HG02840 (cell line): ENCODE results near the gene PABPN1L.

Source experiments
- ATAC-seq: cut with Tn5 transposase; IDR thresholded peaks from one replicate; pipeline ENCODE4 v1.9.1; 2021; ENCODE audit warnings: mild to moderate bottlenecking, moderate library complexity, moderate number of reproducible peaks; ENCODE audit not compliant: unreplicated experiment, low FRiP score

The PABPN1L gene

GRCh38 chr16:88854306-88855111 is 12.0 kb downstream of the PABPN1L start:
- no peak for ATAC-seq

DNA sequence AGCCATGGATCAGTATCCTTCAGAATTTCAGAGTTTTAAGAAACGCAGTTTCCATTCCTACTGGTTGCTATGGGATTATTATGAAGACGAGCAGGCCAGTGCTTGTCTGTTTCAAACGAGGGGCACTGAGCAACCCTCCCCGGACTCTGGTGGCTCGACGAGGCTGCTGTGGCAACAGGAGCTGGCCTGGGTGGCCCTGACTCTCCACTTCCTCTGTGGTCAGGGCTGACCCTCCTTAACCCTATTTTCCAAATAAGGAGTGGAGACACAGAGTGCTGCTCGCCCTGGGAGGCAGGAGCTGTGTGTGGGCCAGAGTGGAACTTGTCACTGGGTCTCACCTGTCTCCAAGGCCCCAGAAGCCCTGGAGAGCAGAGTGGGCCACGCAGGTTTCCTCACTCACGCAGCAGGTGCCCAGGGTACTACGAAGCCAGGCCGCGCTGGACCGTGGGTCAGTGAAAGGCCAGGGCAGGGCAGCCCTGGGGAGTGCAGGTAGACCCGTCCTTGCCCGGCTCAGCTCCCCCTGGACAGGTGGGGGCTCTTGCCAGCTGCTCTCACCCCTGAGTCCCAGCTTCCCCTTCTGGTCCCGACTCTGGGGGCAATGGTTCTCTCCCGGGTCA is 13.0 kb downstream of the PABPN1L start:
- no peak for ATAC-seq

DNA sequence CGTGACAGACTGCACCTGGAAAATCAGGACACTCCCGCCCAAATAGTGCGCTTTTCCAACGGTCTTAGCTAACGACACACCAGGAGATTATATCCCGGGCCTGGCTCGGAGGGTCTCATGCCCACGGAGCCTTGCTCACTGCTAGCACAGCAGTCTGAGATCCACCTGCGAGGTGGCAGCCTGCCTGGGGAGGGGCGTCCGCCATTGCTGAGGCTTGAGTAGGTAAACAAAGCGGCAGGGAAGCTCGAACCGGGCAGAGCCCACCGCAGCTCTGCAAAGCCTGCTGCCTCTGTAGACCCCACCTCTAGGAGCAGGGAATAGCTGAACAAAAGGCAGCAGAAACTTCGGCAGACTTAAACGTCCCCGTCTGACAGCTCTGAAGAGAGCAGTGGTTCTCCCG is 14.8 kb downstream of the PABPN1L start:
- no peak for ATAC-seq

GRCh38 chr16:88850531-88851199 is 15.8 kb downstream of the PABPN1L start:
- ATAC-seq = no peak

- no peak for ATAC-seq
These were observed 17.9 kb downstream of the PABPN1L start for GRCh38 chr16:88848557-88848956.

DNA sequence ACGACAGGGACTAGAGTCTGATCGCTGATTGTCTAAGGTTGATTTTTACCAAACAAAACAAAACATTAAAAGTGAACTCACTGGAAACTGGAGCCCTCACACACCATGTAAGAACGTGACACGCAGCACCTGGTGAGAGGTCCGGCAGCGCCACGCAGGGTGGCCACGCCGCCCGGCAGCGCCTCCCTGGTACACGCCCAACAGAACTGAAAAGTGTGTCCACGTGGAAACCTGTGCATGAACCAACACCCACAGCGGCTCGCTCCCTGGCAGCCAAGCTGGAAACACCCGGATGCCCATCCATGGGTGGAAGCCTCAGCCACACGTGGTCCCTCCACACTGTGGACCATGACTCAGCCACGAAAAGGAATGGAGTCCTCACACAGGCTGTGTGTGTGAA is 18.8 kb downstream of the PABPN1L start:
- ATAC-seq = no peak

GRCh38 chr16:88846088-88846487 is 20.4 kb downstream of the PABPN1L start:
- no peak for ATAC-seq

- no peak for ATAC-seq
These were observed 21.9 kb downstream of the PABPN1L start for GRCh38 chr16:88844419-88845036.

DNA sequence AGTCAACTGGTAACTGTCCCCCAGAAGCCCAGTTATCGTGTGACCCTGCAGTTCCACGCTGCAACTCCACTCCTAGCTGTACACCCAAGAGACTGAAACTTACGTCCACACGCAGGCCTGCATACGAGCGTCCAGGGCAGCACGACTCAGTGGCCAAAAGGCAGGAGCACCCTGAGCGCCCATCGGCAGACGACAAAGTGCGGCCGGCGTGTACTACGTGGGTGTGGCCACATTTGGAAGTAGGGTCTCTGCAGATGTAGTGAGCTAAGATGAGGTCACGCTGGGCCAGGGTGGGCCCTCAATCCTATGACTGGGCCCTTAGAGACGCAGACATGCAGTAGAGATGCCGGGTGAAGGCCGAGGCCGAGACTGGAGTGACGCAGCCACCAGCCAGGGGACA is 23.2 kb downstream of the PABPN1L start:
- ATAC-seq = no peak

- no peak for ATAC-seq
These were observed 23.7 kb downstream of the PABPN1L start for GRCh38 chr16:88842806-88843205.

- no peak for ATAC-seq
These were observed 24.1 kb downstream of the PABPN1L start for GRCh38 chr16:88842308-88842756.

GRCh38 chr16:88841521-88842307 is 24.7 kb downstream of the PABPN1L start:
- no peak for ATAC-seq

DNA sequence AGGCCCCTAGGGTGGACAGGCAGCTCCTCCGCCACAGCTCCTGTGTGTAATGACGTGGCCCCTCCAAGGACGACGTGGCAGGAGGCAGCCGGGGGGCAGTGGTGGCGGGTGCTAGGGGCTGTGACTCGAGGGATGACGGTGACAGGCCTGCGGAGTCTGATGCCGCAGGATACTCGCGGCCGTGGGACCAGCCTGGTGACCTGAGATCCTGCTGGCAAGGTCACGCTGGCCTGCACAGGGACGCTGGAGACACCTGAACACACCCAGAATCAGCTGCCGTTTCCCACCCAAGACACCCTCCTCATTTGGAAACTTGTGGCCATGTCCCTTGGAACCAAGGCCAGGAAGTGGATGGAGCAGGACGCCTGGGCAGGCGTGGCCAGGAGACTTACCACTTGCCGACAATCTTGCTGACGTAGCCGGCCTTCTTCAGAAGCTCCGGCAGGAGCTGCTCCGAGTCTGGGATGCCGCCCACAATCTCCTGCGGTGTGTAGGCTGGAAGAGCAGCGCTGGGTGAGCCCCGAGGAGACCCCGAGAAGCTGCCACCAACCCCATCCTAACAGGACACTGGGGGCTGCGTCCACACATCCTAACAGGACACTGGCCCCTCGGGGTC is 25.8 kb downstream of the PABPN1L start:
- no peak for ATAC-seq

- ATAC-seq = no peak
These were observed 26.5 kb downstream of the PABPN1L start for GRCh38 chr16:88839745-88840599.

GRCh38 chr16:88839026-88839529 is 27.4 kb downstream of the PABPN1L start:
- ATAC-seq = no peak

DNA sequence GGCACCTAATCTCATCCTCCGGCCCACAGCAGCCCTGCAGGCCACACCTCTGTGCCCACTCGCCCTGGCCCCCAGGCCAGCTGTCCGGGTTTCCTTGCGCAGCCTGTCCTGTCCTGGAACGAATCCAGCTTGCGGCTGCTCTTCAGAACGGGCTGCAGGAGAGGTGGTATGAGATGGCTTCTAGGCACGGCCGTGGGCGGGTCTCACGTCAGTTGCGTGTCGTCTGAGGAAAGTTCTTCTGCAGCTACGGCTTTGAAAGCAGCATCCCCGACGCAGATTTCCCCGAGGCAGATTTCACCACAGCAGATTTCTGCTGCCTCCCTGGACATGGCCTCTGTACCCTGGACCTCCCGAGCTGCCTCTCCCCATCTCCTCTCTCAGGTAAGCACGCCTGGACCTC is 27.9 kb downstream of the PABPN1L start:
- ATAC-seq = no peak

DNA sequence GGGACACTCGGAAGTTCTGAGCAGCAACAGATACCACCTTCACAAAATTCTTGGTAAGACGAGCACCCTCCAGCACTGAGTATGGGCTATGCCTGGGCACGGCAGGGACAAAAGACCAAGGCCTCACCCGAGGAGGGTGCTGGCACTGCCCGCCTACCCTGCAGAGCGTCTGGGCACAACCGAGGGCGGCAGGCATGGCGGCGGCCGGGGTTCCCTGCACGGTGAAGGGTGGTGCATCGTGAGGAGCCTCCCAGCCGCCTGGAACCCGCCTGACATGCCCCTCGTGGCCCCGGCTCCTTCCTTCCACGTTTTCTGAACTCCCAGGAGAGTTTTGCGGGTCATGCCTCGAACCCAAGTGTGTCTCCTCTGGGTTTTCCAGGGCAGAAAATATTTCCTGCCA is 28.7 kb downstream of the PABPN1L start:
- ATAC-seq = no peak

DNA sequence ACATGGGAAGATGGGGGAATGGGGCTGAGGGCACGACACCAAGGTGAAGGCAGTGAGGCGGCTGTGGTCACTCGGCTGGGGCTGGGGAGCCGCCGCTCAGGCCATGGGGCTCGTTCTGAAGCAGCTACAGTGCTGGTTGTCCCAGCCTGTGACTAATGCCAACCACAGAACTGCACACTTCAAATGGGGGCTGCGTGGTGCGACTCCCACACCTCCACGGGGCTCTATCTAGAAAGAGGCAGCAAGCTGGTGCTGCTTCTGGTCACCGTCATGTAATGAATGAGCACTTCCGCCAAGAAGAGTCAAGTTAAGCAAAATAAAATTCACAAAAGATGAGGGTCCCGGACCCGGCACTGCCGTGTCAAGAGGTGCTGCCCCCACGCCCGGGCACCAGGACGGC is 29.7 kb downstream of the PABPN1L start:
- ATAC-seq = no peak

- ATAC-seq = no peak
These were observed 30.6 kb downstream of the PABPN1L start for GRCh38 chr16:88835818-88836217.
